Cerebellar nuclear complex (tissue), 1 donor: ENCODE data around the gene PPIF.

Experiments used
- DNase-seq, 2 experiments: peaks; one replicate each; lab custom pipeline; 2025; lab: John Stamatoyannopoulos, UW

The PPIF gene

DNA sequence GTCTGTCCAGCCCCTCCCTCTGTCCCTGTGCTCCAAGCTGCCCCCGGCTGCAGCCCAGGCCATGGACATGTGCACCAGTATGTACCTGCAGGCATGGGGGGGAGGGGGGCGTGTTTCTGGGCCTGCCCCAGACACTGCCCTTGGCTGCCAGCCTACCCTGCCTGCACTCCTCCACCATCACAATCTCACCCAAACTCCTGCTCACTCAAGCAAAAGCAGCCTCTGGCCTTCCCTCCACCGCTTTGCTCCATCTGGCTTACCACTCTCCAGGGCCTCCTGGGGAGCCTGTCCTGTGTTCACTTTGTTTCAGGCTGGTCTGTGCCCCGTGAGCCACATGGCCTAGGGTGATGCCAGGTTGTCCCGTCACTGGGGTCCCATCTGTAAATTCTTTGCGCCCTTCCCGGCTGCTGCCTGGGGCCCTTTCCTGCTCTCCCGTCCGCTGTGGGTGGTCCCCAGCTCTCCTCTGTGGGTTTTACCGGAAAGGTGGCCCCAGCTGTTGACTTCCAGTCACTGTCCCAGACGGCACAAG, 33.3 kb upstream of the PPIF start:
- no peak for DNase-seq

DNA sequence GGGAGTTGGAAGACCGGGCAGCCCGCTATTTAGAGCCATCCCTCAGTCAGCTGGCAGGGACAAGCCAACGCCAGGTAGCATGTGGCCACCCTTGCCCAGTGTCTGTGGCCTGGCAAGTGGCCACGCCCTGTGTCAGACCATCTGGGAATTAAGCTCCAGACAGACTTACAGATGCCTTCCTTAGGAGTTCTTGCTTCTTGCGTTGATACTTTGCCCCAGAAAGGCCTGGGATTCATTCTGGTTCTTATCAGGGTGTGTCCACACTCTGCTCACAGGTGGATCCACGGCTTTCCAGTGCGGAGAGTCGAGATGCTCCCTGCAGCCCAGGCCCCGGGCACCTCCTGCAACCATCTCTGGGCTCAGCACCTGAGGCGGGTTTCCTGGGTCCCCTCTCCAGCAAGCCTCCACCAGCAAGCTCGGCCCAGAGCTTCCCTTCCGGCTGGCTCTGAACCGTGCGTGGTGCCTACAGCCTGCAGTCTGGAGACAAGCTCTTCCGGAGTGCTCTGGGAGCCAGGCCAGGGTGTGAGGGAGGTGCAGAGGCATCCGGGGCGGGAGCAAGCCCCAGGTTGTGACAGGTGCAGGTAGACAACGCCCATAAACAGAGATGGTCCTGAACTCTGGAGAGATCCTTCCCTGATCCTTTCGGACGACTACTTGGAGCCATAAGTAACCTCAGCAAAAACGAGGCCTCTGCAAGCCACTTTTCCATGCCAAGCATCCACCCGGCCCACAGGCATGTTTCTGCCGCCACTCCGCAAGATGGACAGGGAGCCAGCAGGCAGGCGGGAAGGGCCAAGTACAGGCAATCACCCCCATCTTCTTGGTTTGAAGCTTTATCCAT, 32.3 kb upstream of the PPIF start:
- no peak for DNase-seq

DNA sequence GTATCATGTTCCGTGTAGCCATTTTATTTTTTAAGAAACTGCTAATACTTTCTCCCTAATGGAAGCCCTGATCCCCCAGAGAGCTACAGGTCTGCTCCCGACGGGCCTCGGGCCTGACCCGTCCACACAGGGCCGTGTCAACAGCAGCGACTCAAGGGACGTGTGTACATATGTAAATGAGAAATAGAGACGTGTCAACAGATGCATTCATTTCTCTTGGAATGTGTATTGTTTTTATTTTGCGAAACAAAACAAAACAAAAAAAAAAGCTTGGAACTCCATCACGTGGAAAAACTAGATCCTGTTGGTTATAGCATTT, 31.7 kb upstream of the PPIF start:
- no peak for DNase-seq

DNA sequence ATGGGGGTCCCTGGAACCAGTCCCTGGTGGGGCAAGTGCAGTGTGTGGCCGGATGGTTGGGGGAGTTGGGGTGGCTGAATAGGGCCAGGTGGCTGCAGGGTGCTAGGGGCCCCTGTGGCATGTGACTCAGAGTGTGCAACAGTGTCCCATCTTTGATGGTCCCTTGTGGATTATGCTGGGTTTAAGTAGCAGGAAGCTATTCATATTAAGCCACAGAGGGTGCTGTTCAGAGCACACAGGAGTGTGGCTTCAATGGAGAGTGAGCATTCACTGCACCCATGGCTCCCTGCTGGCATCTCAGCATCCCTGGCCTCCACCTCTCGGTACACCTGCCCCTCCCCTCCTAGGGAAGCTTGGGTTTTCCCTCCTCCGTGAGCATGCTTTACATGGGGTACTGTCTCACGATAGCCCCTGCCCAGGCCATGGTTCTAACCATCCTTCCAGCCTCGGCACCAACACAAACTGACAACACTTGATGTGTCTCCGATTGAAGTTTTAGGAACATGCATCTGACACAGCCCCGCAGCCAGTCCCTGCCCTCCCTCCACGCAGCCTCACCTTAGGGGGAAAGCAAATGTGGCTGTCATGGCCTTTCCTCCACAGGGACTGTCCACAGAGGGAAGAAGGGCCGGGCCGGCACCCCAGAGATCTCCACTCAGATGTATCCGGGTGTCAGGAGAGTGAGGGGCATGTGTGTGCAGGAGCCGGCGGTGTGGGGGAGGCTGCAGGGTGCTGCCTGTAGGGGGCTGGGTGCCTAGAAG, 30.4 kb upstream of the PPIF start:
- no peak for DNase-seq

DNA sequence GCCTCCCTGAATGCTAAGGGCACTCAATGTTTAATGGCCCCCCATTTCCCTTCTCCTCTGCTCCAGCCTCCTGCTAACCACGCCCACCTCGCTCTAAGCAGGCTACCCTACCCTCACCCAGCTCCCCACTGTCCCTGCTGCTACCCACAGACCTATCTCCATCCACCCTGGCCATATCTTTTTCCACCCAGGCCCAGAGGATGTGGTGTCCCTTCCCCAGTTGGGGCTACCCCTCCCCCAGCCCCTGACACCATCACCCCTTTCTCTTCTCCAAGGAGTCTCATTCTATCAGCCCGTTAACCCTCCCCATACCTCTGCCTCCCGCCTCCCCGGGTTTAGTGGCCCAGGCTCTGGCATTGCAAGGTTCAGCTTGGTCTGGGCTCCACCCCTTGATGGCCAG, 28.9 kb upstream of the PPIF start:
- no peak for DNase-seq

DNA sequence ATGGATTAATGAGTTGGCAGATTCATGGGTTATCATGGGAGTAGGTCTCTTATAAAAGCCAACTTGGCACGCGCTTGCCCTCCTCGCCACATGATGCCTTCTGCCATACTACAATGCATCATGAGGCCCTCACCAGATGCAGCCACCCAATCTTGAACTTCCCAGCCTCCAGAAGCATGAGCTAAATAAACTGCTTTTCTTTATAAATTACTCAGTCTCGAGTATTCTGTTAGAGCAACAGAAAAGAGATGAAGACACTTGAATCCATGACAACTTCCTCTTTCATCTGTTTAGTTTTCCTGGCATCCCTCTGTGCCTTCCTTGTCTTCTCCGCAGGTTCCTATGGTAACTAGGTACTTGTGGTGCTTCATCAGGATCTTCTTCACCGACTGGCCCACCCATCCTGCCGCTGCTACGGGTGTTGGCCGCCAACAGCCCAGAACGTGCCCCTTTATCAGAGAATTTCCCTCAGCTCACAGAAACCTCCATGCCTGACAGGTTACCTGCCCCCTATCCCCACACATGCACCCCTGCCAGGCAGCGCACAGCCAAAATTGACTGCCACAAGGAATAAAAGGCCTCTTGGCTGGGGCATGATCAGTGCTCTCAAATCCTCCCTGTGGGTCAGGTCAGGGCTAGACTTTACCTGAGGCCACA, 28.0 kb upstream of the PPIF start:
- no peak for DNase-seq

DNA sequence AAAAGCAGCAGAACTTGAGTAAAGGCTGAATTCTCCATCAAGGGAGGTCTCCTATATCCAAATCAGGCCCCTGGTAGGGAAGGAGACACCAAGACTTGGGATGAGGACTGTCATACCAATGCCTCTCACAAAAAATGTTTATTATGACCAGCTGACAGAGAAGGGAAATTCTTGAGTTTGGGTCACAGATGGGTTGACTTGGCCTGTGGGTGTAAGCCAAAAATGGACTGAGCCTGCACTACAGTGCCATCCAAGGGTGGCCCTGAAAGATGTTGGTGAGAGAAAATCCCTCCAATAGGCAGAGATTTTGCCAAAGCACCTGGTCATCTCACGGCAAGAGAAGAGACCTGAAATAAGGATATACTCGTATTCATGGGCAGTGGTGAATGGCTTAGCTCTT, 27.0 kb upstream of the PPIF start:
- DNase-seq, result no peak

DNA sequence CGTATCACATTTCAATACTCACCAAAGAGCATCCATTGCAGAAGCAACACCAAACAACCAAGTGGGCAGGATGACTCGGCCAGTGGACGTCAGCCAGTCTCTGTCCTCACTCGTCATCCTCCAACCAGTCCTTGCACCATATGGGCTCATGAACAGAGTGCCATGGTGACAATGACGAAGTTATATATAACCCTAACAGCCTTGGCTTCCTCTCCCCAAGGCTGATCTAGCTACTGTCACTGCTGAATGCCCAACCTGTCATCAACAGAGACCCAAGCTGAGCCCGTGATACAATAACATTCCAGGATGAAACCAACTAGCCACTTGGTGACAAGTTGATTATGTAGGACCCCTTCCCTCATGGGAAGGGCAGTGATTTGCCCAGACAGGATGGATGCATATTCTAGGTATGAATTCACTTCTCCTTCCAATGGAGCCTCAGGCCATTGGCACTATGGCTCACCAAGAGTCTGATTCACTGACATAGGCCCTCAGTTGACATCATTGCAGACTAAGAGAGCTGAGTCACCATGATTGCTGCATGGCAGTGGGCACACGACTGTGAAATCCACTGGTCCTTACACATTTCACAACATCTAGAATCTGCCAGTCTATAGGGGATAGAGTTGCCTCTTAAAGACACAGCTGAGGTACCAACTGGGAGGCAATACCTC, 26.3 kb upstream of the PPIF start:
- DNase-seq, result no peak

DNA sequence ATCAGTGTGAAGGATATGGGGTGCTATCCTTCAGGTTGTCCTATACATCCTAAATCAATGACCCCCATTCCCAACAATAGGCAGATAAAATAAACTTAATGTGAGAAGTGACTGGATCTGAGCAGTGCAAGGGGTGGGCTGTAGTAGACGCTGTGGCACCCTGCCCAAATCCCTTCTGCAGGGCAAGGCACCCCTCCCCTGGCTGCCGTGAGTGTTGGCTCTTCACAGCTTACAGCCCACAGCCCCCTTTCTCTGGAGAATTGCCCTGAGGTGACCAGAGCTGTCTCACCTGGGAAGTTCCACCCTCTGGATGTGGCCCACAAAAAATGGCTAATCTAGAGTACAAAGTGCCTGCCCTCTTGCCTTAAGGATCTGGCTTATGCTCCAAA, 25.8 kb upstream of the PPIF start:
- DNase-seq, result no peak

DNA sequence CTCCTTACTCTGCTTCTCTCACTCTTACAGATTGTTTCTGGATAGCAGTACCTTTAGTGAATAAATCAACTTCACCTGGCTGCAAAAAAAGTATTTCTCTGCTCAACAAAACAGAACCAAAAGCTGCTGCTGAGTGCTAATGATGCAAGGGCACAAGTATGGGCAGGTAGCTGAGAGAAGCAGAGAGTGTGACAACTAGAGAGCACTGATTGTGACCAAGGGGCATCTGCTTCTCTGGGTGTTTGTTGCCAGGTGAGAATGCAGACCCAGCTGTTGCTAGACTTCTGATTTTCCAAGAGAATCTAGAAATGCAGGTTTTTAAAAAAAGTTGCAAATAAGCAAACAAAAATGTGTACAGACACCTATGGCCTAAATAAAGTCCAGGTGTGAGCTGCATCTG, 25.3 kb upstream of the PPIF start:
- no peak for DNase-seq

DNA sequence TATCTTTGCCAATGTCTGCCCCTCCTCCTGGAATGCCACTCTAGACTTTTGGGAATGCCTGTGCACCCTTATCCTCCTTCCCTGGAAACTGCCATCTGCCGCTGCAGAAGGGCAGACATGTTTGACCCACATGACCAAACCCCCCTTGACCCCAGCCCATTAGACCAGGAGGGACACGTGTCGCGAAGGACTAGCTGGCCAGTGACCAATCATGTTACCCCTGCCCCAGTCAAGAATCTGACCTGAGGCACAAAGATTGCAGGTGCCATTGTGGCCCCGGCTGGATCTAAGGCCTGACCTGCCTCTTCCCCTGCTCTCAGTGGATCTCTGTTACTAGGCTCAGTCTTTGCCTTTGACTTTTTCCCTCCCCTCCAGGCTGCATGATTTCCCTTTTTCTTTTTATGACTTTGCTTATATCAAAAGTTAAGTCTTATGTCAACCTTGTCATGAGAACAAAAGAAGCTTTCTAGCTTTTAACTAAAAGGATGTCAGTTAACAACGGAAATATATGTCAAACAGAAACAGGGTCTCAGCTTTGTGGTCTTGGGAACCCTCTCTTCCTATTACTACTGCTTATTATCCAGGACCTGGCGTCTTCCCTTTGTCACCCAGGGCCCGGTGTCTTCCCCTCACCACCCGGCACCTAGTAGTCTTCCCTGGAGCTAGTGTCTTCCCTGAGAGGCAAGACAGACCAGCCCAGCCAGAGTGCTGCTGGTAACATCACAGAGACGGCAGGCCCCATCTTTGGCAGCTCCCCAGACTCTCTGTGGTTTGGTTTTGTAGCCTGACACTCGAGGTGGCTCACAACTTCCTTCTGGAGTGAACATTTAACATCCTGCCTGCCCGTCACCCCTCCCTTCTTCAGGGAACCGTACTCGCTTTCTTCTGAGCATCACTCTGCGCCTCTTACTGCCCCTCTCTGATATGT, 24.4 kb upstream of the PPIF start:
- DNase-seq, result no peak

DNA sequence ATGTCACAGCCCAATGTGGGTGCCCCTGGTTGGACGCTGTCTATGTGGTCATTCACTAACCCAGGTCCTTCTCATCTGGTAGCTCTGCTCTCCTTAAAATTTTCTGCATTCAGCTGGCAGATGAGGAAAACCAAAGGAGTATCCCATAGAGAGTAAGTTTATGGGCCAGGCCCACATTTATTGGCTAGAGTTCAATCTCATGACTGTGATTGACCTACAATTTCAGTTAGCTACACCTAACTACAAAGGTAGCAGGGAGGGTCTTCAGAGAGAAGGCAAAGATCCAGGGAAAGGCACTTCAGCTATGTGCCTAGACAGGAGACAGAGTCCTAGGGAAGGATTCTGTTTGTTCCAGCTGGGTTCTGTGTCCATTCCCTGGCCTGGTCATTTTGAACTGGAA, 23.7 kb upstream of the PPIF start:
- no peak for DNase-seq

DNA sequence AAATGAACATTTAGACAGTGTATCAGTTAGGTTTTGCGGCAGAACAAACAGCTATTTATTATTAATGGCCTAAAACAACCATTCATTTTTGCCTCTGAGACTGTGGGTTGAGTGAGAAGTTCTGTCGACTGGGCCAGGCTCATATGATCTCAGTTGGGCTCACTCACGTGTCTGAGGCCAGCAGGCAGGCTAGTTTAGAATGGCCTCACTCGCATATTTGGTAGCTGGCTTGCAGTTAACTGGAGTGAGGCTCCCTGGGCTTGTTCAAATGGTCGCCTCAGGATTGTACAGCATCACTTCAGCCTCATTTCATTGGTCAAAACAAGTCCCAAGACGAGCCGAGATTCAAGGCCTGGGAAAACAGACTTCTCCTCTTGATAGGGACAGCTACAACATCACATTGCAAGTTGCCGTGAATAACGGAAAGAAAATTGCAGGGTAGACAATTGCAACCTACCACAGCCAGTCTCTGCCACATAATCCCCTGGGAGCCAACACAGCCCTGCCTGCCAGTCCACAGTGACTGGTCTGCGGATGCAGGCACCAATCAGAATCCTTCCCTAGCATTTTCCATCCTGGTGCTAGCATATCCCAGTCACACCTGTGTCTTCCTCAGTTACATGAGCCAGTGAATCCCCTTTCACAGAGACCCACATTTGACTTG, 23.1 kb upstream of the PPIF start:
- no peak for DNase-seq

DNA sequence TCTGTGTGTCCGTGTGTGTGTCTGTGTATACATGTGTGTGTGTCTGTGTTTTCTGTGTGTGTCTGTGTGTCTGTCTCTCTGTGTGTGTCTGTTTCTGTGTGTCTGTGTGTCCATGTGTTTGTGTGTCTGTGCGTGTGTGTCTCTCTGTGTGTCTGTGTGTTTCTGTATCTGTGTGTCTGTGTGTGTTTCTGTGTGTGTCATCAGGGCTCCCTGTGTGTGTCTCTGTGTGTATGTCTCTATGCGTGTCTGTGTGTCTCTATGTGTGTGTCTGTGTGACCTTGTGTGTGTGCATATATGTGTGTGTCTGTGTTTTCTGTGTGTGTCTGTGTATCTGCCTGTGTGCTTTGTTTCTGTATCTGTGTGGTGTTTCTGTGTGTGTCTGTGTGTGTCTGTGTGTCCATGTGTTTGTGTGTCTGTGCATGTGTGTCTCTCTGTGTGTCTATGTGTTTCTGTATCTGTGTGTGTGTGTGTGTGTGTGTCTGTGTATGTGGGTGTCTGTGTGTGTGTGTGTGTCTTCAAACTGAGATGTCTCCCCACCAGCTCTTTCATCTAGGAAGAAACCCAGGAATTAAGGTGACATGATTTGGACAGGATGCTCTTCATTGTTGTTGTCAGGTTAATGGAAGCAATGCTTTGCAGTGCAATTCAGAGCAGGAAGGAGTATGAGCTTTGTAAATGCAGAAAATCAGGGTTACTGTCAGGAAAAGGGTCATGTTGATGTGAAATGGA, 20.7 kb upstream of the PPIF start:
- DNase-seq, result no peak

DNA sequence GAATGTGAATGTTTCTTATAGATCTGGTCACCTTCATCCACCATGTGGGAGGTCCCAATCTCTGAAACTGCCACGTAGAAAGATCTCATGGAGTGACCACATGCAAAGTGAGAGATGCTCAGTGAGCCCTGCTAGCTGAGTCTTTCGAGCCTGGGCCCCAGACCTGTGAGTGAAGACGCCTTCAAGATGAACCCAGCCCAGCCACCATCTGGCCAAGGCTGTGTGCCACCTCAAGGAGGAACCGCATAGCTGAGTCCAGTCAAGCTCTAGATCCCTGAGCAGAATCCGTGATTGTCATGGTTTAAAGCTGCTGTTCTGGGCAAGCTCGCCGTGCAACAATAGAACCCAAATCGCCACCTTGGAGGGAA, 20.2 kb upstream of the PPIF start:
- DNase-seq, result no peak

DNA sequence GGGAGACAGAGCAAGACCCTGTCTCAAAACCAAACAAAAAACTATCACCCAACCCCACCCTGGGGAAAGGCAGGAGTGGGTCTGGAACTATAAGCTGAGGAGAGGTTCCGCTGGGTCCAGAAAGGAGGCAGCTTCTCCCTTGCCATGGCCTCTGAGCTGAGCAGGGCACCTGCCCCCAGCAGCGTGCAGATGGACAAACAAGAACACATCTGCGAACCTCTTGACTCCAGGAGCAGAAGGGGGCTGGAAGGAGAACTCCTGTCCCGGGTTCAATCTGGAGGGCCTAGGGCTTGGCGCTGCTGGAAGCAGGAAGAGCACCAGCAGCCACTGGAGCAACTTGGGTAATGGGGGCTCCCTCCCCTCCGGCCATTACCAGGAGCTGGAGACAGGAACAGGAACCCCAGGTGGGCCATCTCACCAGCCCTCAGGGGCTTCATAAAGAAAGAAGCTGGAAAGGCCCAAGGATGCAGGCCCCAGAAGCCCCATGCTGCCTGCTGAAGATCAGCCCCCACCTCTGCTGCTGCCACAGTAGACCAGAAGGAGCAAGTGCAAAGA, 19.0 kb upstream of the PPIF start:
- DNase-seq, result no peak

DNA sequence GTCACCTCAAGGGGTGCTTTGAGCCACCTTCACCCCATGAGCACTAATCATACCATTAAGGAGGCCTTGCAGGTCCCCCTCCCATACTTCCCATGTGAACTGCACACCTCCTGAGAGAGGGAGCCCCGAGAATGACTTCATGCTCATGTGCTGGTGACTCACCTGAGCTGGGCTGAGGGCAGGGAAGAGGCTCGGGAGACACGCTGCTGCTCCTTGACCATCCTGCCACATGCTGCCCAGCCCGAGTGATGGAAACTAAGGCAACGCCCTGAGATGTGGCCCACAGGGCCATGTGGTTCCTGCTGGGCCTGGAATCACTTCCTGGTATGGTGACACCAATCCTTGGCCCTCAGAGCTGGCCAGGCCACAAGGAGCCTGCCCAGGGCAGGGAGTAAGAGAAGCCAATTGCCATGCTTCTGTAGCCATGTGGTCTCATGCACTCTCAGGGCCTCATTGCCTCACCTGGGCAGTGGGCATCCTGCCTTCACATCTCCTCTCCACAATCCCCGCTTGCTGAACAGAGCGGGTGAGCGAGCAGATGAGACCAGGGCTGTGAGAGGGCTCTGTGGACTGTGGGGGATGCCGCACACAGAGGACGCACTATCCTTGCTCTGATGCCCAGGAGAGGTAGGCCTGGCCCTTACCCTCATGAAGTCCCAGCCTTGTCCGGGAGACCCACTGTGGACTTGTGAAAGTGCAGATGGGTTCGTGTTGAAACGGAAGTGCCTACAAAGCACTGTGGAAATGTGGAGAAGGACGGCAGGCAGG, 18.3 kb upstream of the PPIF start:
- no peak for DNase-seq

DNA sequence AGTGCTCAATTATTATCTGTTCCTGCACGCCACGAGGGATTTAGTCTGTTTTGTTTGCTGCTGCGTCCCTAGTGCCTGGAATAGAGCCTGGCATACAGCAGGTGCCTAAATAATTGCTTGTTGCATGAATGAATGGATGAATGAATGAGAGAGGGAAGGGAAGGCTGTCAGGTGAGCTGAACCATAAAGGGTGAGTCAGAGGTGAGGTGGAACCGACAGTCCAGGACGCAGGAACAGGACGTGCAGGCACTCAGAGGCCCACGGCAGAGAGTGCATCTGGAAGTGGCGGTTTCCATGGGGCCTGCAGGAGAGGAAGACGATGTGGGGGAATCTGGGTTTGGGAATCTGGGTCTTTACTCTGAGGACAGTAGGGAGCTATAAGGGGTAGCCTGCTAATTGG, 17.7 kb upstream of the PPIF start:
- no peak for DNase-seq

DNA sequence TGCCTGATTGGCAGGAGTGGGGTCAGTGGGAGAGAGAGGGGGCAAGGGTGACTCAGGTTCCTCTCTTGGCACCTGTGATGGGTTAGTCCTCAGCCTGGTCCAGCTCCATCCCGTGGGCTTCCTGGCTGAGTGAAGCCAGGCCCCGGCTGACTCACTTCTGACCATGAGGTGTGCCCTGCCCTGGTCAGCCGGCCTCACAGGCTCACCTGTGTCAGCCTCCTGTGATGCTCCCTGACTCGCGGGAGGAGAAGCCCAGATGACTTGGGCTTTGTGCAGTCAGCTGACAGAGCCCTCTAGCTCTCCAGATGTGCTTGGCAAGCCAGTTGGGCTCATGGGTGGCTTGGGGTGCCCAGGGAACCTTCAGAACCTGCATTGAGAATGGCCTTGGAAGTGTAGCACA, 16.0 kb upstream of the PPIF start:
- no peak for DNase-seq
